HG03460 (cell line): ENCODE measurements around the gene FBXW7.
A peak's percentile ranks its signal among the peaks of the same experiment; 100 is the strongest.

Source experiments
- ATAC-seq: cut with Tn5 transposase; IDR thresholded peaks from one replicate; pipeline ENCODE4 v1.9.1; 2021; ENCODE audit not compliant: unreplicated experiment

The FBXW7 gene

DNA sequence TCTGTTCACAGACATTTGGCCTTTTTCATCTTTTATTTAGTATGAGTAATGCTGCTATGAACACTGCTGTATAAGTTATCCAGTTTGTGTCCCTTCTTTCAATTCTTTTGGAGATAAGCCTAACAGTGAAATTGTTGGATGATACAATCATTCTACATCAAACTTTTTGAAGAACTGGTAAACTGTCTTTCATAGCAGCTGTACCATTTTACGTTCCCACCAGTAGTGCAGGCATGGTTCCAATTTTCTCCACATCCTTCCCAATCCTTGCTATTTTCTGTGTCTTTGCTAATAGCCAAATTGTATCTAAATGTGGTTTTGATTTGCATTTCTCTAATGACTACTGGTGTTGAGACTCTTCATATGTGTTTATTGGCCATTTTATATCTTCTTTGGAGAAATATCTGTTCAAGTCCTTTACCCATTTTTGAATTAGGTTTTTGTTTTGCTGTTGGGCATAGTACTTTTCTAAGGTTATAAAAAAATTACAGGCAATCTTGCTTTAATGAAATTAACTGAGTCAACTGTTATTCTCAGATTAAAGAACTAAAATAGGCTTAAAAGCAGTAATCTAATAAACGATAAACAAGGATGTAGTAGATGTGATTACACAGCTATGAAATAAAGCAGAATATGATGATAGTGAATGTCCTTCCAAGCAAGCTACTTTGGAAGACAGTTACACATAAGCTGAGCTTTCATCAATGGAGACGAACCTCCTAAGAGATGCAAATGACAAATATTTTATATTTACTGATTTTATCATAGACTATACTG, 57.2 kb downstream of the FBXW7 start:
- ATAC-seq: no peak

DNA sequence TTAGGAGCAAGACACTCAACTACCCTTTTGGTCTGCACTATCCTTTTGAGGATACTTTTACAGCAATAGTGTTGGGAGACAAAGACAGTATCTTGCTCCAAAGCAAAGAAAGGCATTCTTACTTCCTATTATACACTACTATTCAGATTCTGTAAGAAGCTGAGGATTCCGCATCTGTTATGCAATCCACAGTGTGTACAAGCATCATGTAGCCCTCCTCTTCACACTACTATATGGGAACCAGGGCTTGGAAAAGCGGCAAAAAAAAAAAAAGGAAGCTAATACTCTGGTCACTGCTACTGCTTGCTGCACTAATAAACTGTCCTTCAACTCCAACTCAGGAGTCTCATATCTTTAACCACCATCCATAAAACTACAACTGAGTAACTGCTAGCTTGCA, 59.1 kb downstream of the FBXW7 start:
- no peak for ATAC-seq

DNA sequence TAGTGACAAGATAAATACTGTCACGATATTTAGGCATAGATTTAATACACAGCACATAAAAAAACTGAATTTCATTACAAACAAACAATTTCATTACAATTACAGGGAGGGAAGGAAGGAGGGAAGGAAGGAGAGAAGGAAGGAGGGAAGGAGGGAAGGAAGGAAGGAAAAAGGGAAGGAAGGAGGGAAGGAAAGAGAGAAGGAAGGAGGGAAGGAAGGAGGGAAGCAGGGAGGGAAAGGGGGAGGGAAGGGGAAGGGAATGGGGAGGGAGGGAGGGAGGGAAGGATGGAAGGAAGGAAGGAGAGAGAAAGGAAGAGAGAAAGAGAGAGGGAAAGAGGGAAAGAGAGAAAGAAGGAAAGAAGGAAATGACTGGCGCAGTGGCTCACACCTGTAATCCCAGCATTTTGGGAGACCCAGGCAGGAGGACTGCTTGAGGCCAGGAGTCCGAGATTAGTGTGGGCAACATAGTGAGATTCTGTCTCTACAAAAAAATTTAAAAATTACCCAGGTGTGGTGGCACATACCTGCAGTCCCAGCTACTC, 64.6 kb downstream of the FBXW7 start:
- no peak for ATAC-seq

DNA sequence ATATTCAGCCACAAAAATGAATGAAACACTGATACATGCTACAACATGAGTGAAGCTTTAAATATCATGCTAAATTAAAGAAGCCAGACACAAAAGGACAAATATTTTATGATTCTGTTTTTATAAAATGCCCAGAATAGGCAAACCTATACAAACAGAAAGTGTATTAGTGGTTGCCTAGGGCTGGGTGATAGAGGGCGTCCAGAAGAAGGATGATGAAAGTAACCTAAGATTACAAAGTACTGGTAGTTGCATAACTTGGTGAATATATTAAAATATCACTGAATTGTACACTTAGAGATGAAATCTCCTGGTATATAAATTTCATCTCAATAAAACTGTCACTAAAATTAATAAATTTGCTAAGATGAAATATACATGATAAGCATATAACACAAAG, 67.5 kb downstream of the FBXW7 start:
- no peak for ATAC-seq

DNA sequence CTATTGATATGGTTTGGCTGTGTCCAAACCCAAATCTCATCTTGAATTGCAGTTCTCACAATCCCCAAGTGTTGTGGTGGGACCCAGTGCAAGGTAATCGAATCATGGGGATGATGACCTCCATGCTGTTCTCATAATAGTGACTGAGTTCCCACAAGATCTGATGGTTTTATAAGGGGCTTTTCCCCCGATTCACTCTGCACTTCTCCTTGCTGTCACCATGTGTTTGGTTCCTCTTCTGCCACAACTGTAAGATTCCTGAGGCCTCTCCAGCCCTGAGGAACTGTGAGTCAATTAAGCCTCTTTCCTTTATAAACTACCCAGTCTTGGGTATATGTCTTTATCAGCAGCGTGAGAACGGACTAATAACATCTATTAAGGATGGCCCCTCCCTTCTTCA, 68.8 kb downstream of the FBXW7 start:
- ATAC-seq: no peak

DNA sequence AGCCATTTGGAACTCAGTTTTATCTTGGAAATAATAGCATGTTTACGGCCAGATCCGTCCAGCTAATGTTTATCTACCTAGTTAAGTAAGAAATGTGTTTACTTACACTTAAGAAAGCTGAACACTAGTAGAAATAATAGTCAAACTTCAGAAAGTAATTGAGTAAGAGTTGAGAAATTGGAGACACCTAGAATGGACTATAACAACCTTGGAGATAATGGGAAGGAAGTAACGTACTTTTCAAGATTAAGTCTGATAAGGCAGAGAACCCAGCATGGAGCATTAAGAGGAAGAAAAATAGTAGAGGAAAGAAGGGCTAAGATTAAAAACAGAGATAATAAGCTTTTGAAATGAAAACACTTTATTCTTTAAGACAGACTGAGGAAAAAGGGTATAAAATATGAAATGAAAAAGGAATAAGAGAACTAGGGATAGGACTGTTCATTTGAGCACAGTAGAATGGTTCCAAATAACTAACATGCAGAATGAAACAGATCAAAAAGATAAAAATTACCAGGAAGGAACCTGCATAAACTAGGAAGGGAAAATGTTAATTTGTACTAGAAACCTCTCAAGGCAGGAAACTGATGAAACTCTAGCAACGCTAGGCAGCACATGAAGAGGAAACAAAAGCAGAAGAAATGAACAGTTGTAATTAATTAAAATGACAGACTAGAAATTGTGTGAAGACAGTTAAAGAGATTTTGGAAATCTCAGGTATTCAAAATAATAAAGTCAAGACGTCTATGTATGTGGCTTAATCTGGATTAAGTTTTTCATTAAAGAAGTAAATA, 71.7 kb downstream of the FBXW7 start:
- ATAC-seq: no peak

DNA sequence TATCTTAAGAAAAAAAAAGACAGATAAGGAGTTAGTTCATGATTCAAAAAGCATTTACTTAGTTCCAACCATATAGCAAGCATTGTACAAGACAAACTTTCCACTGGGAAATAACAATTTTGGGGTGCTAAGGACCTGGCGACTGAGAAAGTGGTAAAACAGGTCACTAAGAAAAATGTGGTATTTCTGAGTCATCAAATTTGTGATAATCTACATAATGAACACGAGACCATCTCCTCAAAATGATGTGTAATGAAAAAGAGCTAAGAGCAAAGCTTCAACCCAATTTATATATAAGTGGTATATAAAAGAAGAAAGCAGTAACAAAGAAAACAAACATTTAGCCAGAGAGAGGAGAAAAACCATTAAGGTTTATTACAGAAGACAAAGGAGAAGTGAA, 72.3 kb downstream of the FBXW7 start:
- no peak for ATAC-seq

DNA sequence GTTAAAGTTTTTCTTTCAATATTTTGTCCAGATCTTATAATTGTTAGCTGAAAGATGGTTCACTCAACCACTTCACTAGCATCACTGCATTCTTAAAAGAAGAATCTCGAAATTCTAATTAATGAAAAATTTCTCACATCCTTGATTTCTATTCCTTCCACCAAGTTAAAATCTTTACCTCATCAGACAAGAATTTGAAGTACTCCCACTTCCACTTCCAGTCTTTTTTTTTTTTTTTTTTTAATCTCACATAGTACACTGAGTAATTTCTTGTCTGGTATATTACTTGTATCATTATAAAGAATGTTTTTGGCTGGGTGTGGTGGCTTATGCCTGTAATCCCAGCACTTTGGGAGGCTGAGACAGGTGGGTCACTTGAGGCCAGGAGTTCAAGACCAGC, 73.2 kb downstream of the FBXW7 start:
- no peak for ATAC-seq

DNA sequence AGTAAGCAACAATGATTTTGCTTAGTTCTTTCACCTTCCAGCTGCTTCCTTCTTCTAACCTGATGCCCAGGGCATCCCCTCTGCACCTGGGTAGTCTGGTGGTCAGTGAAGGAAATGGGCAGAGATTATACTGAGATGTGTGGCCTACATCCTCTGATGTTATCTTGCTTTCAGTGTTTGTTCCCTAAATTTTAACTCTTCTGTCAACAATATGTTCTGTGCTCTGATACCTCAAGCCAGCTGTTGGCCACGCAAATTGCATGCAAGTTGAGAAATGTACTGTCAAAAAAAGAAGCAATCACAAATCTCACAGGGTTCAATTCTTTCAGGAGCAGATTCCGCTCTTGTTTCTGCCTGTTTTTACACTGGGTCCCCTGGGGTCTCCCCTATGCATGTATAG, 73.8 kb downstream of the FBXW7 start:
- ATAC-seq: peak; percentile 78

DNA sequence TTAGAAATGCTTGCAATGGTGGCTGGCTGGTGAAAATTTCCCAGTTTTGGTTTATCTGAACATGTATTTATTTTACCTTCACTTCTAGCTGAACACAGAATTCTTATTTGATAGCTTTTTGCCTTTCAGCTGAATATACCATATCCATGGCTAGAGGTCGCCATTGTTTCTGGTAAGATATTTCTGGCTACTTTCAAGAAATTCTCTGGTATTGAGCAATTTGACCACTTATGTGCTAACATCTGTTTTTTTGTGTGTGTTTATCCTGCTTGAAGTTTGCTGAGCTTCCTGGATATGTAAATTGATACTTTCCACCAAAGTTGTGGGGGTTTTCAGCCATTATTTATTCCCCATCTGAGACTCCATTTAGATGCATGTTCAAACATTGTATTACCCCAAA, 75.4 kb downstream of the FBXW7 start:
- ATAC-seq: no peak

DNA sequence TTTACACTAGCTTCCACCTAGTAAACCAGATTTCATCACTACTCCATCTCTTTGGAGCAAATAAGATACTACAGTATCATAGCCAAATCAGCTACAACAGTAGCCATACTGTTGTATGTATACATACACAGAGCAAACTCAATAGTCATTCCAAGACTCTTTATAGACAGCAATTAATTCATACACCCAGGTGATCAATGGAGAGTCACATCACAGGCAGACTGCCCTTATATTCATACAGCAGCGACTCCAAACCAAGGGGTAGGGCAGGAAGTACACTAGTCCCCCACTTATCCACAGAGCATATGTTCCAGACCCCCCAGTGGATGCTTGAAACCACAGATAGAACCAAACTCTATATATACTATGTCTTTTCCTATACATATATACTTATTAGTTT, 76.6 kb downstream of the FBXW7 start:
- ATAC-seq: no peak

DNA sequence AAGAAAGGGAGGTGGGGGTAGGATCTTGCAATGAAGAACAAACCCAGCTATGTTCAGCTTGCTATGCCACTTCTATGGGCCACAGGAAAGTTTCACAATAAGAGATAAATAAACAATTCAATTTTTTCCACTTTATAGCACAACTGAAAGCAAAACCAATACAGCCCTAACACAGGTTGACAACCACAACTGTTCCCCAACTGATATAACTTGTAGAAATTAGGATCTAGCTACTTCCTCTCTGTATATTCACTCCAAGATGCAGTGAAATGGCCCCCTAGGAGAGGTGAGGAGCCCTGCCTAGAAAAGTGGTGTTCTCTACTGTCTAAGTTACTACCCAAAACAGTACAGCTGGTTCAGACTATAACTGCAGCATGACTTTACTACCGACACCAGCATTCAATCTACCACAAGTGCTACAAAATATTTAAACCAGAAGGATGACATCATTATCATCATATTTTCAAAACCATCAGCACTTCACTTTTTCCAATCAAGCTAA, 77.0 kb downstream of the FBXW7 start:
- ATAC-seq: no peak

DNA sequence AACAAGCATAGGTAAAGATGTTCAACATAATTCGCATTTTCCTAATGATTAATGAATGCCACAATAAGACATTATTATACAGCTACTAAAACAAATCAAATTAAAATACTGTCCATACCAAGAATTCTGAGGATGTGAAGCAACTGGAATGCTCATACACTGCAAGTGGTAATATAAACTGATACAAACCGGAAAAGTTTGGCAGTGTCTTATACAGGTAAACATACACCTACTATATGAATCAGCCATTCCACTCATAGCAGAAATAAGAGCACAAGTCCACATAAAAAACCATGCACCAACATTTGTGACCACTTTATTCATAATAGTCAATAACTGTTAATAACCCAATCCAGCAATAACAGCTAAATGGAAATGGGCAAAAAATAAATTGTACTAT, 79.3 kb downstream of the FBXW7 start:
- no peak for ATAC-seq

DNA sequence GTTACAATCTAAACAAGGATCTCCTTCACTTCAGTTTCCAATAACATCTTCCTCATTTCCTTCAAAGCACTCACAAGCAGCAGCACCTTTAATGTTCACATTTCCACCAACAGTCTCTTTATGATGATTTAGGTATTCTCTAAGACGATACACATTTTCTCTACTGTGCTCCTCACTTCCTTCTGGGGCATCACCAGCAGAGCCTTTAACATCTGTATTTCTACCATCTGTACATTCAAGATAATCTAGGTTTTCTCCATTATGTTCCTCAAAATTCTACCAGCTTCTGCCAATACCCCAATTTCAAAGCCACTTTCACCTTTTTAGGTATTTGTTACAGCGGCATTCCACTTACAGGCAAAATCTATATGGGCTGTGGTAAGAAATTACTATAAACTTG, 80.6 kb downstream of the FBXW7 start:
- no peak for ATAC-seq

DNA sequence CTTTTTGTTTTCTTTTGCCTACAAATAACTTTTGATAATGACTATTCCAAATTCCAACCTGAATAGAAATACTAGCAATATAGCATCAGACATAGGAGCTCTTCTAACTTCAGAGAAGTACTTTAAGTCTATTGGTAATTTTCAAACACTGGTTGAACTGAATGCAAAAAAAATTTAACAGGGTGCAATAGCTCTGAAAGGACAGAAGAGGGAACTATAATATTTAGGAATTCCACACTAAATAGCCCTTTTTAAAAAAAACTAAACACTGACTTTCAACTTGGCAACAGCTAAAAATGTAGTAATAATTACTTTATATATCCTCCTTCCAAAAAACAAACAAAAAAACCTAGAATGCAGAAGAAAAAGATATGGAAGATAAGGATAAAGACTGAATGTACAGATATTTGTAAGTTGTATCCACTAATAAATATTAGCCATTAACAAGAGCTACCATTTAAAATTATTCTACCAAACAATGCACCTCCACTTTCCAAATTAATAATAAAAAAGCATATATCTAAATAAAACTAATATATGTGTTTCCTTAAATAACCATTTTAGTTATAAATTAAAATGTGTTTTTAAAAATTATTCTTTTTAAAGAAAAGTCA, 81.4 kb downstream of the FBXW7 start:
- ATAC-seq: no peak

DNA sequence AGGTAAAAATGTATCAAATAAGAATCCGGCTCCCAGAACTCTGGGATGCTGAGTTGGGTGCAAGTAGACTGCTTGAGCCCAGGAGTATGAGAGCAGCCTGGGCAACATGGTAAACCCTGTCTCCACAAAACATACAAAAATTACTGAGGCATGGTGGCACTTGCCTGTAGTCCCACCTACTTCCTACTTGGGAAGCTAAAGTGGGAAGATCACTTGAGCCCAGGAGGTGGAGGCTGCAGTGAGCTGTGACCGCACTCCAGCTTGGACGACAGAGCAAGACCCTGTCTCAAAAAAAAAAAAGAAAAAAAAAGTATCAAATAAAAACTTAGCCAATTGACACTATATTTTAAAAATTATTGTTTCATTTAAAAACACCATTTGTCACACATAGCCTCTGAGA, 84.4 kb downstream of the FBXW7 start:
- ATAC-seq: no peak

DNA sequence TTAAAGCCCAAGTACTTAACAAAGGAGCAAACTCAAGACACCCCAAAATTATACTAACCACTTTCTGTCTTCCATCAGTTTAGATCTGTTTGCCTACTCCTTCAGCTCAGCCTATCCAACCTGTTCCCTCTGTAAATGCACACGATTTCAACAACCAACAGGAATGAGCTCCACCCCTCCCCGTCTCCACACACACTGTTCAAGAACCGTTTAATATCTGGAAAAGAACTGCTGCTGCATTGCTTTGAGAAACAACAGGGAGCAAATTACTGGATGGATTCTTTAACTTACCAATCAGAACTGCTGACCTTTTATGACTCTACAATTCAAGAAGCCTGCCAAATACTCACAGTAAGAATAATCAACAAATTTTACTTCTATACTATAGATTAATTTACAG, 87.0 kb downstream of the FBXW7 start:
- ATAC-seq: no peak

DNA sequence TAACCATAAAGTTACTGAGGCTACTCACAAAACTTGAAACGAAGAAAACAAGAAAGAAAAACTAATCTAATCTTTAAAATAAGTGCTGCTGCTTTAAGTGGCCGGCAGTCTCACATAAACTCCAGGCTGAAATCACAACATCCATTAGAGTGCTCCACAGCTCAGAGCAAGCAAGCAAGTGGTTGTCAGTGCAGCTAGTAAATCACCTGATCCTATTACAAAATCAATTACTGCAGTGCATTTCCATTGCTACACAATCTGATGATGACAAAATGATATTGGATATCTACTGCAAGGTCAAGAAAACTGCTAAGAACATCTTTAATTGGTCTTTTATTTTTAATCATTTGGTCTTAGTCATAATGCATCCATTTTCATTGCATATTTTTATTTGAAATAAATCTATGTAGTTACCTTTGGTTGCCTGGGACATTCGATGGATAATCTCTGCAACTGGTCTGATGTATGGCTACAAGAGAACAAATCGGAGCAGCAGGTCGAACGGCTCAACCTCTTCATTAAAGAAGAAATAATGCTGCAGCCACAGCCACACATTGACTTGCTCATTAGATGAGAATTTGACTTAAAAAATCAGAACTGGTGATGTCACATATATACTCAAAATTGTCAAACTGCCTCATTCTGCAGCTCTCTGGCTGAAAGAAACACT, 87.7 kb downstream of the FBXW7 start:
- no peak for ATAC-seq

DNA sequence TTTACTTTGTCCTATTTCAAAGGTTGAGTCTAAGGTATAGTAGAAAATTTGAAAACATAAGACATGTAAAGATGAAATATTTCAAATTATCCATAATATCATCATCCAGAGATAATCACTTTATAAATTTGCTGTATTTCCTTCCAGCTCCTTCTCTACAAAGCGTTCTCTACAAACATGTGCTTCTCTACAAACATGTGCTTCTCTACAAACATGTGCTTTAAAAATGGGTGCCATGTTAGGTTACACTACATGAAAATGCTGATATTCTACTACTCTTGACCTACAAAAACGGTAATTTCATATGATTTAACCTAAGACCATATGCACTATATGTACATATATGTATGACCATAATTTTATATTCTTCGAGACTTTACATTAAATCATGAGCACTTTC, 92.0 kb downstream of the FBXW7 start:
- ATAC-seq: no peak

DNA sequence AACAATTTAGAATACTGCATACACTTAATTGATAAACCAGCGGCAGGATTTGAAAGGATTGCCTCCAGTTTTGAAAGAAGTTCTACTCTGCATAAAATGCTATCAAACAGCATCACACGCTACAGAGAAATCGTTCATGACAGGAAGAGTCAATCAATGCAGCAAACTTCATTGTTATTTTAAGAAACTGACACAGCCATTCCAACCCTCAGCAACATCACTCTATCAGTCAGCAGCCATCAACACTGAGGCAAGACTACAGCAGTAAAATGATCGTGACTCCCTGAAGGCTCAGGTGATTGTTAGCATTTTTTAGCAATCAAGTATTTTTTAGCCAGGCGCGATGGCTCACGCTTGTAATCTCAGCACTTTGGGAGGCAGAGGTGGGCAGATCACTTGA, 98.3 kb downstream of the FBXW7 start:
- ATAC-seq: no peak

DNA sequence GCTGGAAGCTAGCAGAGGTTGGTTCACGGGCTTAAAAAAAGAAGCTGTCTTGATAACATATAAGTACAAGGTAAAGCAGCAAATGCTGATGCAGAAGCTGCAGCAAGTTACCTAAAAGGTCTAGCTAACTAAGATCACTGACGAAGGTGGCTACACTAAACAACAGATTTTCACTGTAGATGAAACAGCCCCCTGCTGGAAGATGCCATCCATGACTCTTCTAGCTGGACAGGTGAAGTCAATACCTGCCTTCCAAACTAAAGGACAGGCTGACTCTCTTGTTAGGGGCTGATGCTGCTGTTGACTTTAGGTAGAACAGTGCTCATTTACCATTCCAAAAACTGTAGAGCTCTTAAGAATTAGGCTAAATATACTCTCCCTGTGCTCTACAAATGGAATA, 99.5 kb downstream of the FBXW7 start:
- ATAC-seq: no peak
